ENCODE results near the gene SEPTIN11. TPM values are rescaled to one million over a fixed set of nuclear protein-coding genes. Genes with fewer than 3 reads are reported as not detected.

SEPTIN11 gene
- total RNA-seq (2022; extraction: Qiagen RNA extraction), result 26.7 to 38.8 TPM (median 33.8 TPM) in 5 replicates

GRCh38 chr4:76949276-76950051 lies at the start of gene SEPTIN11:
TSS of gene SEPTIN11 (plus strand) at chr4:76949752. CDS start at chr4:76949904, 152 bp downstream.

Other genes with a start within 250 kb of the SEPTIN11 start
- gene SOWAHB, start 51.6 kb upstream of the SEPTIN11 start, total RNA-seq (2022; extraction: Qiagen RNA extraction), result 0.02 to 0.05 TPM in 2 of 5 replicates, not detected in the others
- gene CCNI, start 126.2 kb downstream of the SEPTIN11 start, total RNA-seq (2022; extraction: Qiagen RNA extraction), result 61.4 to 74.5 TPM (median 63.7 TPM) in 5 replicates
- gene CCNG2, start 207.5 kb downstream of the SEPTIN11 start, total RNA-seq (2022; extraction: Qiagen RNA extraction), result 2.9 to 6.8 TPM (median 5.6 TPM) in 5 replicates

All from A549 treated with CORT108297 at 1 μM for 4 hours (cell line).